ENCODE data around the gene GMPPB. TPM values are rescaled to one million over a fixed set of nuclear protein-coding genes. Genes with fewer than 3 reads are reported as not detected.
"Not testable (repeated sequence)": the region's sequence is repeated elsewhere in the genome, so short reads cannot be mapped to it uniquely, and the experiment has no call there.

Gene GMPPB
- total RNA-seq, 2 donors from 2014 or later, result 12.0 to 21.7 TPM

GRCh38 chr3:49689046-49689907 lies 34.5 kb downstream of the GMPPB start, which contains the start of the genes MST1 and RNF123:
TSS of gene MST1 (minus strand) at chr3:49689474. CDS start at chr3:49688691, 783 bp downstream.
TSS of gene RNF123 (plus strand) at chr3:49689557. CDS start at chr3:49691166, 1,609 bp downstream.
- Histone ChIP-seq H3K27ac (peak within 1 kb of the TSS; percentile 71 to 88), H3K36me3 (no peaks in the 10 kb centered on the region), H3K4me1 (peaks cover 0 to 44% of the 10 kb centered on the region in 2 donors), H3K4me3 (peak within 1 kb of the TSS; percentile 82 to 97), H3K9me3 (no peaks in the 10 kb centered on the region), H3K27me3 (no peaks in the 10 kb centered on the region)
- peak; percentile 86 for DNase-seq (ENCODE audit: low spot score)
- TF ChIP-seq, protein P1, sequence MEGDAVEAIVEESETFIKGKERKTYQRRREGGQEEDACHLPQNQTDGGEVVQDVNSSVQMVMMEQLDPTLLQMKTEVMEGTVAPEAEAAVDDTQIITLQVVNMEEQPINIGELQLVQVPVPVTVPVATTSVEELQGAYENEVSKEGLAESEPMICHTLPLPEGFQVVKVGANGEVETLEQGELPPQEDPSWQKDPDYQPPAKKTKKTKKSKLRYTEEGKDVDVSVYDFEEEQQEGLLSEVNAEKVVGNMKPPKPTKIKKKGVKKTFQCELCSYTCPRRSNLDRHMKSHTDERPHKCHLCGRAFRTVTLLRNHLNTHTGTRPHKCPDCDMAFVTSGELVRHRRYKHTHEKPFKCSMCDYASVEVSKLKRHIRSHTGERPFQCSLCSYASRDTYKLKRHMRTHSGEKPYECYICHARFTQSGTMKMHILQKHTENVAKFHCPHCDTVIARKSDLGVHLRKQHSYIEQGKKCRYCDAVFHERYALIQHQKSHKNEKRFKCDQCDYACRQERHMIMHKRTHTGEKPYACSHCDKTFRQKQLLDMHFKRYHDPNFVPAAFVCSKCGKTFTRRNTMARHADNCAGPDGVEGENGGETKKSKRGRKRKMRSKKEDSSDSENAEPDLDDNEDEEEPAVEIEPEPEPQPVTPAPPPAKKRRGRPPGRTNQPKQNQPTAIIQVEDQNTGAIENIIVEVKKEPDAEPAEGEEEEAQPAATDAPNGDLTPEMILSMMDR (IDR thresholded peaks at IDR 0.05), result peak in 1 of 2 donors; percentile 57

- not testable (repeated sequence) for H3K9me3 ChIP-seq; DNase-seq (ENCODE audit: low spot score); H3K36me3 ChIP-seq; H3K27me3 ChIP-seq
- Histone ChIP-seq H3K4me1 (peaks cover 0 to 44% of the 10 kb centered on the region in 2 donors), H3K27ac (peak overlapping the region; percentile 71 to 88), H3K4me3 (peak overlapping the region; percentile 82 to 97)
Observed at GRCh38 chr3:49688338-49689045, 35.3 kb downstream of the GMPPB start.

DNA sequence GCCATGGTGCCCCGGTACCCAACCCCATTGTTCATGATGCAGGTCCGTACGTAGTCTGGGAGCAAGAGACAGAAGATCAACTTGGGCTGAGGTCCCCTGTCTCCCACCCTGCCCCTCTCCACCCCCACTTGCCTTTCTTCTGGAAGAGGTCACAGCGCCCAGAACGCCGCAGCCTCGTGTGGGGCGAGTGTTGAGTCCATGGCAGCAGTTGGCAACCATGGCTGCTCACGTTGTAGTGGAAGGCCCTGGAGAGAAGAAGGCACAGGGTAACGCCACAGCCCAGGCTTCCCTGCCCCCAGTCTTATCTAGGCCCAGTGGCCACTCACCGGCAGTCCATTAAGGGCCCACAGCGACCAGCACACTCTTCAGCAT lies 36.3 kb downstream of the GMPPB start:
- not testable (repeated sequence) for H3K27me3 ChIP-seq; DNase-seq (ENCODE audit: low spot score); H3K9me3 ChIP-seq; H3K4me3 ChIP-seq
- Histone ChIP-seq H3K36me3 (peaks cover 14% of the 10 kb centered on the region), H3K27ac (peak overlapping the region in 1 of 2 donors; percentile 10), H3K4me1 (peaks cover 0 to 44% of the 10 kb centered on the region in 2 donors)

GRCh38 chr3:49686769-49687423 lies 36.9 kb downstream of the GMPPB start:
- H3K27ac ChIP-seq, result peak overlapping the region; percentile 10 to 21
- DNase-seq (ENCODE audit: low spot score), result peak; percentile 61
- not testable (repeated sequence) for H3K27me3 ChIP-seq, H3K9me3 ChIP-seq
- H3K4me3 ChIP-seq, result peak overlapping the region; percentile 29 to 42
- H3K36me3 ChIP-seq, result peaks cover 20% of the 10 kb centered on the region
- H3K4me1 ChIP-seq, result peaks cover 0 to 44% of the 10 kb centered on the region in 2 donors

- DNase-seq (ENCODE audit: low spot score); H3K27me3 ChIP-seq; H3K9me3 ChIP-seq: not testable (repeated sequence)
- peak overlapping the region; percentile 29 to 42 for H3K4me3 ChIP-seq
- H3K4me1 ChIP-seq, result peaks cover 0 to 39% of the 10 kb centered on the region in 2 donors
- peak overlapping the region in 1 of 2 donors; percentile 21 for H3K27ac ChIP-seq
- H3K36me3 ChIP-seq, result peaks cover 25% of the 10 kb centered on the region
Observed at GRCh38 chr3:49686346-49686745, 37.4 kb downstream of the GMPPB start.

- H3K9me3 ChIP-seq; H3K27ac ChIP-seq; H3K27me3 ChIP-seq; DNase-seq (ENCODE audit: low spot score): not testable (repeated sequence)
- Histone ChIP-seq H3K36me3 (peaks cover 30% of the 10 kb centered on the region), H3K4me3 (peak overlapping the region in 1 of 2 donors; percentile 42), H3K4me1 (peaks cover 0 to 34% of the 10 kb centered on the region in 2 donors)
Observed at GRCh38 chr3:49685846-49686245, 37.9 kb downstream of the GMPPB start.

- H3K9me3 ChIP-seq, result not testable (repeated sequence)
Observed at GRCh38 chr3:49685103-49685502, 38.6 kb downstream of the GMPPB start.

GRCh38 chr3:49684453-49684852 lies 39.3 kb downstream of the GMPPB start:
- not testable (repeated sequence) for H3K27ac ChIP-seq; H3K9me3 ChIP-seq; H3K27me3 ChIP-seq; DNase-seq (ENCODE audit: low spot score); H3K4me3 ChIP-seq
- H3K4me1 ChIP-seq, result peaks cover 0 to 23% of the 10 kb centered on the region in 2 donors
- H3K36me3 ChIP-seq, result peaks cover 43% of the 10 kb centered on the region

More at GRCh38 chr3:49685103-49685502, 38.6 kb downstream of the GMPPB start:
- Histone ChIP-seq H3K36me3 (peaks cover 38% of the 10 kb centered on the region), H3K4me1 (peaks cover 0 to 27% of the 10 kb centered on the region in 2 donors)
- DNase-seq (ENCODE audit: low spot score); H3K4me3 ChIP-seq; H3K27me3 ChIP-seq; H3K27ac ChIP-seq: not testable (repeated sequence)

DNA sequence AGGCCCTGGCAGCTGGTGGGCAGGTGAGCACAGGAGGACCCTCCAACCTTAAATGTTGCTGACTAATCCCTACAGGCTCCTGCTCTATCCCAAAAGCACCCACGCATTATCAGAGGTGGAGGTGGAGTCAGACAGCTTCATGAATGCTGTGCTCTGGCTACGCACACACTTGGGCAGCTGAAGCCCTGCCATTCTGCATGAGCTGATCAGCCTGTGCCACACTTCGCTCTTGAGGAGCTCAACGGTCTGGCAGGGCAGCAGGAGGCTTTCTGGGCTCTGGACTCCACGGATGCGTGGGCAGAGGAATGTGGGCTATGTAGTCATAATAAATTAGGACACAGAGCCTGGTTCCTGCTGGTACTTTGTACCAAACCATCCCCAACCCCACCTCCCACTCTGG lies 40.6 kb downstream of the GMPPB start:
- no peak for DNase-seq (ENCODE audit: low spot score)
- H3K4me1 ChIP-seq, result peaks cover 0 to 13% of the 10 kb centered on the region in 2 donors
- TF ChIP-seq, protein P1 (IDR thresholded peaks at IDR 0.05), result no peak
- no peaks in the 10 kb centered on the region for H3K9me3 ChIP-seq
- H3K36me3 ChIP-seq, result peaks cover 56% of the 10 kb centered on the region
- no peak overlapping the region for H3K27ac ChIP-seq
- H3K27me3 ChIP-seq, result no peaks in the 10 kb centered on the region
- no peak overlapping the region for H3K4me3 ChIP-seq
